RWPE2 (cell line): ENCODE data around the gene PDE6B.

Experiments used
- ATAC-seq: fragments of 200-7000 bp; cut with Tn5 transposase; 3 replicates; pipeline ENCODE4 v1.9.1; 2021; ENCODE audit warnings: low read depth
- DNase-seq: peaks from one replicate; pipeline ENCODE4 v3.0.0-alpha.2; 2020; ENCODE audit warnings: low spot score
- H3K27ac ChIP-seq: fragments of 450-650 bp; 2 replicates; pipeline ENCODE4 v1.5.1; 2017; ENCODE audit warnings: mild to moderate bottlenecking; ENCODE audit not compliant: poor library complexity, severe bottlenecking
- H3K27me3 ChIP-seq: fragments of 250-450 bp; sonication (Bioruptor Pico); 2 replicates; pipeline ENCODE4 v1.5.1; 2021; ENCODE audit warnings: mild to moderate bottlenecking, moderate library complexity; ENCODE audit not compliant: insufficient read depth, poor library complexity, severe bottlenecking
- H3K36me3 ChIP-seq: fragments of 250-450 bp; sonication (Bioruptor Pico); 2 replicates; pipeline ENCODE4 v1.5.1; 2020; ENCODE audit warnings: low read depth, mild to moderate bottlenecking, moderate library complexity
- H3K4me1 ChIP-seq: fragments of 250-450 bp; sonication (Bioruptor Pico); 2 replicates; pipeline ENCODE4 v1.5.1; 2021; ENCODE audit warnings: mild to moderate bottlenecking, moderate library complexity; ENCODE audit not compliant: insufficient read depth, poor library complexity, severe bottlenecking
- H3K4me3 ChIP-seq: fragments of 250-450 bp; sonication (Bioruptor Pico); 2 replicates; pipeline ENCODE4 v1.5.1; 2021; ENCODE audit warnings: mild to moderate bottlenecking, moderate library complexity; ENCODE audit not compliant: severe bottlenecking
- H3K9me3 ChIP-seq: fragments of 250-450 bp; sonication (Bioruptor Pico); 2 replicates; pipeline ENCODE4 v1.5.1; 2021; ENCODE audit warnings: mild to moderate bottlenecking, moderate library complexity; ENCODE audit not compliant: severe bottlenecking
- CTCF ChIP-seq: fragments of 450-650 bp; IDR thresholded peaks from one replicate; pipeline ENCODE4 v1.5.1; 2017; ENCODE audit warnings: mild to moderate bottlenecking, moderate library complexity; ENCODE audit not compliant: poor library complexity, severe bottlenecking

The PDE6B gene

GRCh38 chr4:700587-701264 is 75.4 kb downstream of the PDE6B start:
- H3K9me3 ChIP-seq = no peaks in the 10 kb centered on the region
- H3K4me1 ChIP-seq = peaks cover 6% of the 10 kb centered on the region
- DNase-seq = peak; percentile 34
- TF ChIP-seq CTCF = no peak
- H3K4me3 ChIP-seq = no peak overlapping the region
- no peaks in the 10 kb centered on the region for H3K27me3 ChIP-seq
- ATAC-seq = no peak
- no peak overlapping the region for H3K27ac ChIP-seq
- no peaks in the 10 kb centered on the region for H3K36me3 ChIP-seq

- no peak for DNase-seq
- no peaks in the 10 kb centered on the region for H3K9me3 ChIP-seq
Observed at GRCh38 chr4:702618-703048, 77.3 kb downstream of the PDE6B start.

GRCh38 chr4:703336-704197 is 78.2 kb downstream of the PDE6B start:
- H3K27ac ChIP-seq = no peak overlapping the region
- no peak for ATAC-seq

More at GRCh38 chr4:702618-703048, 77.3 kb downstream of the PDE6B start:
- no peak overlapping the region for H3K4me3 ChIP-seq
- H3K4me1 ChIP-seq = peaks cover 6% of the 10 kb centered on the region
- ATAC-seq = no peak
- no peak for TF ChIP-seq CTCF
- no peaks in the 10 kb centered on the region for H3K27me3 ChIP-seq
- H3K36me3 ChIP-seq = no peaks in the 10 kb centered on the region
- H3K27ac ChIP-seq = no peak overlapping the region

GRCh38 chr4:704198-704891 is 79.0 kb downstream of the PDE6B start:
- H3K36me3 ChIP-seq = peaks cover 3% of the 10 kb centered on the region; the same call in 1 of the 2 replicates
- no peaks in the 10 kb centered on the region for H3K9me3 ChIP-seq
- H3K27me3 ChIP-seq = no peaks in the 10 kb centered on the region
- no peak for TF ChIP-seq CTCF
- ATAC-seq = no peak
- peaks cover 4% of the 10 kb centered on the region for H3K4me1 ChIP-seq
- no peak overlapping the region for H3K27ac ChIP-seq
- H3K4me3 ChIP-seq = no peak overlapping the region
- no peak for DNase-seq

More at GRCh38 chr4:703336-704197, 78.2 kb downstream of the PDE6B start:
- no peaks in the 10 kb centered on the region for H3K27me3 ChIP-seq
- peaks cover 6% of the 10 kb centered on the region for H3K4me1 ChIP-seq
- peaks cover 3% of the 10 kb centered on the region; the same call in 1 of the 2 replicates for H3K36me3 ChIP-seq
- no peak for TF ChIP-seq CTCF
- DNase-seq = no peak
- H3K9me3 ChIP-seq = no peaks in the 10 kb centered on the region
- no peak overlapping the region for H3K4me3 ChIP-seq
